HepG2 (cell line): ENCODE data around the gene INHA. TPM values are rescaled to one million over a fixed set of nuclear protein-coding genes. Genes with fewer than 3 reads are reported as not detected.

Experiments
- ARID2 ChIP-seq: sonication (generic); formaldehyde crosslinking; IDR thresholded peaks from 2 replicates; pipeline ENCODE4 v1.8.1; 2022; ENCODE audit warnings: mild to moderate bottlenecking, missing genetic modification reagents, borderline replicate concordance
- ARID5B ChIP-seq: IDR thresholded peaks from 2 replicates; pipeline ENCODE4 v1.4.0; 2020; ENCODE audit warnings: mild to moderate bottlenecking, missing genetic modification reagents
- FOXA3 ChIP-seq: IDR thresholded peaks from 2 replicates; pipeline ENCODE4 v1.6.1; 2016; ENCODE audit warnings: missing genetic modification reagents, missing compliant biosample characterization
- FOXP1 ChIP-seq, 2 experiments: fragments of 450-650 bp in 1 of 2; IDR thresholded peaks; 2 replicates each; pipeline ENCODE4 v1.6.1; 2017 to 2018; ENCODE audit warnings: antibody characterized with exemption in 1 of 2
- GABPA ChIP-seq, 2 experiments: IDR thresholded peaks; 2 replicates each; pipeline ENCODE4 v1.6.1; 2011 to 2016; ENCODE audit warnings: low read depth in 2 of 2, low read length in 1 of 2, missing biosample characterization in 1 of 2, missing genetic modification characterization in 1 of 2
- HNF1B ChIP-seq: sonication (generic); formaldehyde crosslinking; IDR thresholded peaks from 2 replicates; pipeline ENCODE4 v1.5.1; 2020; ENCODE audit warnings: mild to moderate bottlenecking, moderate library complexity, missing genetic modification reagents
- HOXA5 ChIP-seq: sonication (generic); formaldehyde crosslinking; IDR thresholded peaks from 2 replicates; pipeline ENCODE4 v1.4.0; 2020; ENCODE audit warnings: missing genetic modification reagents
- KAT8 ChIP-seq: IDR thresholded peaks from 2 replicates; pipeline ENCODE4 v1.6.1; 2016; ENCODE audit warnings: missing genetic modification reagents, missing compliant biosample characterization
- MEIS1 ChIP-seq: sonication (generic); formaldehyde crosslinking; IDR thresholded peaks from 2 replicates; pipeline ENCODE4 v1.9.0; 2021; ENCODE audit warnings: mild to moderate bottlenecking, missing genetic modification reagents, moderate library complexity, borderline replicate concordance
- MIER3 ChIP-seq: IDR thresholded peaks from 2 replicates; pipeline ENCODE4 v1.6.1; 2016; ENCODE audit warnings: missing compliant biosample characterization, borderline replicate concordance
- MNT ChIP-seq: fragments of 450-650 bp; IDR thresholded peaks from 2 replicates; pipeline ENCODE4 v1.6.1; 2016
- MYNN ChIP-seq: sonication (generic); formaldehyde crosslinking; IDR thresholded peaks from 2 replicates; pipeline ENCODE4 v1.4.0; 2020; ENCODE audit warnings: mild to moderate bottlenecking, low read depth, missing genetic modification reagents
- RFX5 ChIP-seq: IDR thresholded peaks from 2 replicates; pipeline ENCODE4 v1.6.1; 2011; ENCODE audit warnings: low read depth, low read length, improper control_type of control experiment
- YEATS2 ChIP-seq: sonication (generic); formaldehyde crosslinking; IDR thresholded peaks from 2 replicates; pipeline ENCODE4 v1.4.0; 2020; ENCODE audit warnings: missing genetic modification reagents, borderline replicate concordance
- YY1 ChIP-seq: IDR thresholded peaks from 2 replicates; pipeline ENCODE4 v1.6.1; 2011; ENCODE audit warnings: low read length, low read depth, moderate library complexity, mild to moderate bottlenecking; ENCODE audit not compliant: insufficient read depth, insufficient replicate concordance
- ZBTB21 ChIP-seq: sonication (generic); formaldehyde crosslinking; IDR thresholded peaks from 2 replicates; pipeline ENCODE4 v1.4.0; 2020; ENCODE audit warnings: missing genetic modification reagents
- ZNF570 ChIP-seq: sonication (generic); formaldehyde crosslinking; IDR thresholded peaks from 2 replicates; pipeline ENCODE4 v1.4.0; 2020; ENCODE audit warnings: mild to moderate bottlenecking, missing genetic modification reagents, borderline replicate concordance
- ZNF850 ChIP-seq: sonication (generic); formaldehyde crosslinking; conservative IDR thresholded peaks from 2 replicates; pipeline ENCODE4 v1.9.0; 2021; ENCODE audit warnings: mild to moderate bottlenecking, missing genetic modification reagents
- ZXDC ChIP-seq: sonication (generic); formaldehyde crosslinking; IDR thresholded peaks from 2 replicates; pipeline ENCODE4 v1.5.0; 2020; ENCODE audit warnings: mild to moderate bottlenecking, missing genetic modification reagents
- polyA plus RNA-seq, 8 experiments: library from polyadenylated mRNA; depleted of rRNA in 3 of 8; stranded (reverse) in 7 of 8; unstranded in 1 of 8; fragments of >200 nt; fragmentation: Illumina TruSeq in 4 of 8; extraction: Trizol in 4 of 8; gene quantifications; 2 replicates each; pipeline versions ENCODE4 v1.2.1 to v1.2.3, GENCODE V29; 2011 to 2016; ENCODE audit warnings: low read depth in 4 of 8, missing spikeins in 1 of 8, mixed read lengths in 1 of 8; ENCODE audit not compliant: insufficient read depth in 1 of 8
- total RNA-seq, 5 experiments: library from RNA; depleted of rRNA; stranded (reverse); fragments of >200 nt; fragmentation: Illumina TruSeq; extraction: Trizol; gene quantifications; 2 replicates each; pipeline ENCODE4 v1.2.3, GENCODE V29; 2016; ENCODE audit warnings: low read depth in 1 of 5

Gene INHA
- total and polyA plus RNA-seq, 2 of the 13 experiments (the other 11 are each of a cell fraction or from before 2014, with no cell fraction given) = 4.1 to 15.2 TPM

- TF ChIP-seq HNF1B (0 out of 2 replicates have a peak, but pooled peaks have one; percentile 43), KAT8 (CRISPR knock-in tag) (peak; percentile 59; the same call in 1 of the 2 replicates), MNT (peak; percentile 41; the same call in 1 of the 2 replicates), ZNF850 (CRISPR knock-in tag) (no peak), GABPA (IDR thresholded peaks at IDR 0.05; ENCODE audit: low read depth, low read length) (no peak), GABPA (CRISPR knock-in tag; IDR thresholded peaks at IDR 0.05; ENCODE audit: low read depth) (peak; percentile 71), FOXA3 (CRISPR knock-in tag) (peak; percentile 75), FOXP1 (IDR thresholded peaks at IDR 0.05) (no peak), FOXP1 (CRISPR knock-in tag; IDR thresholded peaks at IDR 0.05) (0 out of 2 replicates have a peak, but pooled peaks have one; percentile 54), ZBTB21 (CRISPR knock-in tag) (peak; percentile 66), YEATS2 (peak; percentile 76; the same call in 1 of the 2 replicates), MYNN (CRISPR knock-in tag) (no peak), ARID2 (no peak), YY1 (peak; percentile 8), MEIS1 (peak; percentile 54; the same call in 1 of the 2 replicates), ZNF570 (CRISPR knock-in tag) (no peak), RFX5 (no peak), ZXDC (CRISPR knock-in tag) (no peak), MIER3 (CRISPR knock-in tag) (peak; percentile 93), ARID5B (CRISPR knock-in tag) (peak; percentile 92), HOXA5 (CRISPR knock-in tag) (peak; percentile 57)
These were observed 26.2 kb upstream of the INHA start (continued) for GRCh38 chr2:219545943-219546352.
